ENCODE data around the gene SCUBE1.

- TF ChIP-seq CTCF (conservative IDR thresholded peaks at IDR 0.05; ENCODE audit: low read length) (no peak), EZH2phosphoT487 (IDR thresholded peaks at IDR 0.05; ENCODE audit: borderline replicate concordance) (no peak)
Measured at GRCh38 chr22:43267332-43267980, 75.7 kb downstream of the SCUBE1 start.

Data from Loucy (cell line).